Measurements from ENCODE around the gene LEKR1.

DNA sequence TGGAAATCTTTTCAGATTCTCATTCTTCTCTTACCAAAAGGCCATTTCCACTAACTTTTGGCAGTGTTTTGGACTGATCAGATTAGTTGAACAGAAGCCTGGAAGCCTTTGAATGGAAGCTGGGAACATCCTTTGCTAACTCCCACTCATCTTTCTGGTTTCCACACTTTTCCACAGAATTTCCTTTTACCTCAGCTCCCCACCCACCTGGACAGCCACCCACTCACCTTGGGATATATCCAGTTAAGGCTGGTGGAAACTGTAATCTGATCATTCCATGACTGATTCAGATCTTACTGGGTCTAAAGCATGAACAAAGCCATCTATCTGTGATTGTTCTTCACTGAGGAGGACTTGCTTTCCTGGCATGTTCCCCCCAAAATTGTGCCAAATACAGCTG, 214.3 kb downstream of the LEKR1 start:
- TF ChIP-seq, protein P1, sequence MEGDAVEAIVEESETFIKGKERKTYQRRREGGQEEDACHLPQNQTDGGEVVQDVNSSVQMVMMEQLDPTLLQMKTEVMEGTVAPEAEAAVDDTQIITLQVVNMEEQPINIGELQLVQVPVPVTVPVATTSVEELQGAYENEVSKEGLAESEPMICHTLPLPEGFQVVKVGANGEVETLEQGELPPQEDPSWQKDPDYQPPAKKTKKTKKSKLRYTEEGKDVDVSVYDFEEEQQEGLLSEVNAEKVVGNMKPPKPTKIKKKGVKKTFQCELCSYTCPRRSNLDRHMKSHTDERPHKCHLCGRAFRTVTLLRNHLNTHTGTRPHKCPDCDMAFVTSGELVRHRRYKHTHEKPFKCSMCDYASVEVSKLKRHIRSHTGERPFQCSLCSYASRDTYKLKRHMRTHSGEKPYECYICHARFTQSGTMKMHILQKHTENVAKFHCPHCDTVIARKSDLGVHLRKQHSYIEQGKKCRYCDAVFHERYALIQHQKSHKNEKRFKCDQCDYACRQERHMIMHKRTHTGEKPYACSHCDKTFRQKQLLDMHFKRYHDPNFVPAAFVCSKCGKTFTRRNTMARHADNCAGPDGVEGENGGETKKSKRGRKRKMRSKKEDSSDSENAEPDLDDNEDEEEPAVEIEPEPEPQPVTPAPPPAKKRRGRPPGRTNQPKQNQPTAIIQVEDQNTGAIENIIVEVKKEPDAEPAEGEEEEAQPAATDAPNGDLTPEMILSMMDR (IDR thresholded peaks at IDR 0.05), result no peak
- TF ChIP-seq POLR2A (IDR thresholded peaks at IDR 0.05), result no peak
